HUES6 (cell line): ENCODE results near the gene CLDN16.

Experiments
- H3K27ac ChIP-seq: 2 replicates; pipeline ENCODE4 v1.7.0; 2013; ENCODE audit warnings: low read depth, mild to moderate bottlenecking, low read length, inconsistent platforms
- H3K27me3 ChIP-seq: 2 replicates; pipeline ENCODE4 v1.6.1; 2013; ENCODE audit warnings: low read length; ENCODE audit not compliant: control insufficient read depth, insufficient read depth
- H3K36me3 ChIP-seq: 2 replicates; pipeline ENCODE4 v1.6.1; 2013; ENCODE audit warnings: low read length; ENCODE audit not compliant: control insufficient read depth, insufficient read depth
- H3K4me1 ChIP-seq: 2 replicates; pipeline ENCODE4 v1.6.1; 2013; ENCODE audit warnings: low read length; ENCODE audit not compliant: control insufficient read depth, insufficient read depth
- H3K4me3 ChIP-seq: 2 replicates; pipeline ENCODE4 v1.5.1; 2013; ENCODE audit warnings: low read depth, low read length
- H3K9ac ChIP-seq: one replicate; pipeline ENCODE4 v1.6.1; 2013; ENCODE audit warnings: mild to moderate bottlenecking, low read length
- H3K9me3 ChIP-seq: 2 replicates; pipeline ENCODE4 v1.6.1; 2013; ENCODE audit warnings: low read depth, low read length; ENCODE audit not compliant: control insufficient read depth, insufficient read depth

Gene CLDN16

GRCh38 chr3:190378240-190378891, 9.6 kb upstream of the CLDN16 start:
- Histone ChIP-seq H3K9me3 (no peaks in the 10 kb centered on the region), H3K36me3 (no peaks in the 10 kb centered on the region), H3K27ac (no peak overlapping the region), H3K4me1 (peaks cover 6% of the 10 kb centered on the region; the same call in 1 of the 2 replicates), H3K27me3 (no peaks in the 10 kb centered on the region), H3K9ac (no peak overlapping the region), H3K4me3 (no peak overlapping the region)

GRCh38 chr3:190380184-190380583, 7.8 kb upstream of the CLDN16 start:
- Histone ChIP-seq H3K9me3 (no peaks in the 10 kb centered on the region), H3K4me1 (peaks cover 6% of the 10 kb centered on the region; the same call in 1 of the 2 replicates), H3K9ac (no peak overlapping the region), H3K4me3 (no peak overlapping the region), H3K27ac (no peak overlapping the region), H3K36me3 (no peaks in the 10 kb centered on the region), H3K27me3 (no peaks in the 10 kb centered on the region)

- Histone ChIP-seq H3K27ac (no peak overlapping the region), H3K9ac (no peak overlapping the region), H3K4me3 (no peak overlapping the region), H3K36me3 (no peaks in the 10 kb centered on the region), H3K27me3 (no peaks in the 10 kb centered on the region), H3K9me3 (no peaks in the 10 kb centered on the region), H3K4me1 (no peaks in the 10 kb centered on the region)
These were observed 6.5 kb upstream of the CLDN16 start for GRCh38 chr3:190381441-190381840.

GRCh38 chr3:190382082-190382481, 5.9 kb upstream of the CLDN16 start:
- Histone ChIP-seq H3K4me1 (no peaks in the 10 kb centered on the region), H3K9ac (no peak overlapping the region), H3K27ac (no peak overlapping the region)

GRCh38 chr3:190384309-190384756, 3.6 kb upstream of the CLDN16 start:
- Histone ChIP-seq H3K9me3 (no peaks in the 10 kb centered on the region), H3K9ac (no peak overlapping the region), H3K4me3 (no peak overlapping the region), H3K27me3 (no peaks in the 10 kb centered on the region), H3K27ac (no peak overlapping the region), H3K4me1 (no peaks in the 10 kb centered on the region), H3K36me3 (no peaks in the 10 kb centered on the region)

More at GRCh38 chr3:190382082-190382481, 5.9 kb upstream of the CLDN16 start:
- Histone ChIP-seq H3K4me3 (no peak overlapping the region), H3K36me3 (no peaks in the 10 kb centered on the region), H3K27me3 (no peaks in the 10 kb centered on the region), H3K9me3 (no peaks in the 10 kb centered on the region)

- Histone ChIP-seq H3K4me3 (no peak overlapping the region), H3K4me1 (no peaks in the 10 kb centered on the region), H3K27me3 (no peaks in the 10 kb centered on the region), H3K27ac (no peak overlapping the region), H3K9me3 (no peaks in the 10 kb centered on the region), H3K9ac (no peak overlapping the region), H3K36me3 (no peaks in the 10 kb centered on the region)
These were observed 2.0 kb upstream of the CLDN16 start for GRCh38 chr3:190385731-190386688.

- no peak overlapping the region for H3K4me3 ChIP-seq
- no peak overlapping the region for H3K27ac ChIP-seq
- H3K4me1 ChIP-seq: no peaks in the 10 kb centered on the region
- H3K27me3 ChIP-seq: no peaks in the 10 kb centered on the region
- no peaks in the 10 kb centered on the region for H3K36me3 ChIP-seq
- H3K9ac ChIP-seq: no peak overlapping the region
- no peaks in the 10 kb centered on the region for H3K9me3 ChIP-seq
These were observed 740 bp downstream of the CLDN16 start for GRCh38 chr3:190388703-190389102.

- H3K4me3 ChIP-seq: no peak overlapping the region
- no peaks in the 10 kb centered on the region for H3K27me3 ChIP-seq
- H3K9ac ChIP-seq: no peak overlapping the region
- H3K36me3 ChIP-seq: no peaks in the 10 kb centered on the region
- H3K4me1 ChIP-seq: no peaks in the 10 kb centered on the region
- H3K27ac ChIP-seq: no peak overlapping the region
- H3K9me3 ChIP-seq: no peaks in the 10 kb centered on the region
These were observed 8.0 kb downstream of the CLDN16 start for GRCh38 chr3:190396001-190396400.

DNA sequence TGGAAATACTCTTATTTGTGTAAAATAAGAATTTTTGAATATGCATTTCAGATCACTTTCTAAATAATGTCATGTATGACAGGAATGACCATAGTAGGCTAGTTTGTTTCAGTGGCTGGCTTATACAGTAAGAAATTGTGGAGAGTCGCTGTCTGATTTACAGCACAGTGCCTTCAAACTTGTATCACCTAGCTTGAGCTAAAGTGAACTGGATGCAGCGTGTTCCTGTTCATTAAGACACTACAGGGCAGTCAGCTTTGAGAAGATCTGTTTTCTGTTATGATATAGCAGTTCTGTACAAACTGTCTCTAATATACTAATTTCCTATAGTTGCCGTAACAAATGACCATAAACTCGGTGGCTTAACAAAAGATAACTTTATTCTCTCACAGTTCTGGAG, 9.9 kb downstream of the CLDN16 start:
- H3K27ac ChIP-seq: no peak overlapping the region
- H3K36me3 ChIP-seq: no peaks in the 10 kb centered on the region

DNA sequence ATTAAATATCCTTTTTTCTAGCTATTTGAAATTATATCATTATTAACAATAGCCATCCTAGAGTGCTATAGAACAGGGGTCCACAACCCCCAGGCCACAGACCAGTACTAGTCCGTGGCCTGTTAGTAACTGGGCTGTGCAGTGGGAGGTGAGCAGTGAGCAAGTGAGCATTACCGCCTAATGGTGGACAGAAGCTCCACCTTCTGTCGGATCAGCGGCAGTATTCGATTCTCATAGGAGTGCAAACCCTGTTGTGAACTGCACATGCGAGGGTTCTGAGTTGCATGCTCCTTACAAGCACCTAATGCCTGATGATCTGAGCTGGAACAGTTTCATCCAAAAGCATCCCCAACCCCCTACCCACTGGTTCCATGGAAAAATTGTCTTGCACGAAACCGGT, 11.7 kb downstream of the CLDN16 start:
- H3K27ac ChIP-seq: no peak overlapping the region
- no peak overlapping the region for H3K9ac ChIP-seq
- H3K27me3 ChIP-seq: no peaks in the 10 kb centered on the region
- no peaks in the 10 kb centered on the region for H3K9me3 ChIP-seq
- no peak overlapping the region for H3K4me3 ChIP-seq
- H3K4me1 ChIP-seq: no peaks in the 10 kb centered on the region
- no peaks in the 10 kb centered on the region for H3K36me3 ChIP-seq

More for the DNA sequence above, 9.9 kb downstream of the CLDN16 start:
- Histone ChIP-seq H3K4me1 (no peaks in the 10 kb centered on the region), H3K9me3 (no peaks in the 10 kb centered on the region), H3K9ac (no peak overlapping the region), H3K4me3 (no peak overlapping the region), H3K27me3 (no peaks in the 10 kb centered on the region)

DNA sequence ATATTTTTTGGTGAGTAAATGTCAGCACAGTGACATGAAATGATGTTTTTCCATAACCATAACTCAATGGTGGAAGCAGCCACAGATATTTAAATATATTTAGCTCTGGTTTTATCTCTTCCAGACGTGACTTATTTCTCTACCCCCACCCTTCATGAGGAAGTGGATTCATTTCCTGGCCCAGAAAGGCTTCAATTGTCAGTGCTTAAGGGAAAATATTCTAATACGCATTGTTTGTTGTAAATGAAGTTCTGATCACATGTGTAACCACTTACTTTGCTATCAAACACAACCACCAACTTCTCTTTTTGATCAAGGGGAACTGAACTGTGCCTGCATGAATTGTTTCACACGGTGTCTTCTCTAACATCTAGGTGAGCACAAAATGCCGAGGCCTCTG, 14.0 kb downstream of the CLDN16 start:
- no peak overlapping the region for H3K27ac ChIP-seq
- no peaks in the 10 kb centered on the region for H3K9me3 ChIP-seq
- H3K4me1 ChIP-seq: no peaks in the 10 kb centered on the region
- H3K27me3 ChIP-seq: no peaks in the 10 kb centered on the region
- no peak overlapping the region for H3K4me3 ChIP-seq
- H3K9ac ChIP-seq: no peak overlapping the region
- H3K36me3 ChIP-seq: no peaks in the 10 kb centered on the region
